OCI-M2 (cell line): ENCODE measurements around the gene CACNA2D4.

Experiments
- DNase-seq: peaks from one replicate; lab custom pipeline; 2025; ENCODE audit not compliant: unreplicated experiment; lab: John Stamatoyannopoulos, UW

Gene CACNA2D4

DNA sequence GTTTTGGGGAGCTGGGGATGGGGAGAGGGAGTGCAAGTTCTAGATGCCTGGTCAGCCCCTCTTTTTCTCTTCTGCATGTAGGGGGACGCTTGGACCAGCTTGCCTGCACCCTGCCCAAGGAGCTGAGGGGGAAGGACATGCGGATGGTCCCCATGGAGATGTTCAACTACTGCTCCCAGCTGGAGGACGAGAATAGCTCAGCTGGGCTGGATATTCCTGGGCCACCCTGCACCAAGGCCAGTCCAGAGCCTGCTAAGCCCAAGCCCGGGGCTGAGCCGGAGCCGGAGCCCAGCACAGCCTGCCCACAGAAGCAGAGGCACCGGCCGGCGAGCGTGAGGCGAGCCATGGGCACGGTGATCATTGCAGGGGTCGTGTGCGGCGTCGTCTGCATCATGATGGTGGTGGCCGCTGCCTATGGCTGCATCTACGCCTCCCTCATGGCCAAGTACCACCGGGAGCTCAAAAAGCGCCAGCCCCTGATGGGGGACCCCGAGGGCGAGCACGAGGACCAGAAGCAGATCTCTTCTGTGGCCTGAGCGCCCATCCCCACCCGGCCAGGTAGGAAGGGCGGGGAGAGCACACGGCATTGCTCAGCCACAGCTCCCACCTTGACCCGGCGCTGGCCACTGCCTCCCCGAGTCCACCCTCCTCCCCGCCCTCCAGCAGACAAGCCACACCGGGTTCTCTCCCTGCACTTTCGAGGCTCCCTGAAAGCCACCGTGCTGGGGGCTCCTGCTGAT lies 84.1 kb downstream of the CACNA2D4 start:
- no peak for DNase-seq

GRCh38 chr12:1833596-1834028 lies 84.8 kb downstream of the CACNA2D4 start:
- no peak for DNase-seq

DNA sequence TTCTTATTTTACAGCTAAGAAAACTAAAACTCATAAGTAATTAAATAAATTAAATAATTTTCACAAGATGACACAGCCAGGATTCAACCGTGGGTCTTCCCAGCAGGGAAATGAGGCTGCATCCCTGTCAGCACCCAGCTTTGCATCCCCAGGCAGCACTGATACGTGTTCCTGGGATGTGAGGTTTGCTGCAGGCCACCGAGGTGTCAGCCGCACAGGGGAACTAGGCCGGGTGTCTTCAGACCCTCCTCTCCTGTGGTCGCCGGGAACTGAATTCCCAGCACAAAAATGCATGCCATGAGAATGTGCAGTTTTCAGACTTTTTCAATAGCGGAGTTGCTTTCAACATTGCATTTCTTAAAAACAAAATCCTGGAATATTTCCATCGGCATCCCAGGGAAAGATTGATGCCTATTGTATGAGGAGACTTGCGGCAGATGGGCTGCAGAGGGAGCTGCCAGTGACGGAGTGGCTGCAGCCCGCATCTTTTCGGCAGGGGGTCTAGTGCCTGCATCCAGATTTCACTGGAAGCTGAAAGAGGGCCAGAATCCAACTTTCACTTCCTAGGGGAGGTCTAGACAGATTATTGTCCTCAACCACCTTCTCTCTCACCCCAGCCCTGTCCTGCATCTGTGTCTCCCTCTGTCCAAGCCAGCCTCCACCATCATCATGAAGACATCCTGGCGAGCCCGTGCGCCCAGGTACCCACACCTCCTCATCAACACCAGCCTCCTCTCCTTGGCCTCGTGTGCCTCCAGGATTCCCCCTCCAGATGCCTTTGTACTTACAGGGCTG lies 85.5 kb downstream of the CACNA2D4 start:
- DNase-seq, result no peak

DNA sequence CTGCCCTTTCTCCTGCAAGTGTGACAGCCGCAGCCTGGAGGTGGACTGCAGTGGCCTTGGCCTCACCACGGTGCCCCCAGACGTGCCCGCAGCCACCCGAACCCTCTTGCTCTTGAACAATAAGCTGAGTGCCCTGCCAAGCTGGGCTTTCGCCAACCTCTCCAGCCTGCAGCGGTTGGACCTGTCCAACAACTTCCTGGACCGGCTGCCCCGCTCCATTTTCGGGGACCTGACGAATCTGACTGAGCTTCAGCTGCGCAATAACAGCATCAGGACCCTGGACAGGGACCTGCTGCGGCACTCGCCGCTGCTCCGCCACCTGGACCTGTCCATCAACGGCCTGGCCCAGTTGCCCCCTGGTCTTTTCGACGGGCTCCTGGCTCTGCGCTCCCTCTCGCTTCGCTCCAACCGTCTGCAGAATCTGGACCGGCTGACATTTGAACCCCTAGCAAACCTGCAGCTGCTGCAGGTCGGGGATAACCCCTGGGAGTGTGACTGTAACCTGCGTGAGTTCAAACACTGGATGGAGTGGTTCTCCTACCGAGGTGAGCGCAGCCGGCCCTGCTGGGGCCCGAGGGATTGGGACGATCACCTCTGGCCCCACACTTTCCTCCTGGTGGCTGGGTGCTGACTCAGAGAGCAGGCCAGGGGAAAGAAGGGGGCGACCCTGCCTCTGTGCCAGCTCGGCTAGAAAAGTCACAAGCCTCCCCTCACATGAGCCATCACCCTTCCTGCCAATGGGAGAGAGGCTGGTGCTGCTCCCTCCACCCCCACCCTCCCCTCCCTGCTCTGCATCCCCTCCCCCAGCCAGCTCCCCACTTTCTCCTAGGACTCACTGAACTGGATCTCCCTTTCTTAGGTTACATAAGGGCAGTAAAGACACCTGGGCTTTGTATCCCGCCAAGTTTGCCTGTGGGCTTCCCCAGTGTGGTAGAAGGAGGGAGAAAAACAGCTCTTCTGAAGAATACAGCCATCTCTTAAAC lies 87.2 kb downstream of the CACNA2D4 start:
- DNase-seq, result no peak

DNA sequence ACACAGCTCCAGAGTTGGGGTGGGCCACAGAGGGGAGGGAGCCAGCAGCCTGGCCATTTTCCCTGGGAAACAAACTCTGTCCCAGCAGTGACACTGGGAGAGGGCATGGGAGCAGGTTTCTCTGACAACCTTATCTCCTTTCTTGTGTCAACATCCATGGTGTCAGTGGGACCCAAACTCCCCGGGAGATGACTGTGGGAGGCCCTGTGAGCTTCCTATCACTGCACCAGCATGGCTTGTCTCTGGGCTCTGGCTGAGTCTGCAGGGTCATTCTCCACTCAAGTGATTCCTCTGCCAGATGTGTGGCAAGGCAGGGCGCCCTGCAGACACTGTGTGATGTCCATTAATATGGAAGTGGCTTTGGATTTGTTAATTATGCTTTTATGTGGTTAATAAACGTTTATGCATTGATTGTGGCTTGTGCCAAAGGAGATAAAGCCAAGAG lies 88.0 kb downstream of the CACNA2D4 start:
- DNase-seq, result no peak

DNA sequence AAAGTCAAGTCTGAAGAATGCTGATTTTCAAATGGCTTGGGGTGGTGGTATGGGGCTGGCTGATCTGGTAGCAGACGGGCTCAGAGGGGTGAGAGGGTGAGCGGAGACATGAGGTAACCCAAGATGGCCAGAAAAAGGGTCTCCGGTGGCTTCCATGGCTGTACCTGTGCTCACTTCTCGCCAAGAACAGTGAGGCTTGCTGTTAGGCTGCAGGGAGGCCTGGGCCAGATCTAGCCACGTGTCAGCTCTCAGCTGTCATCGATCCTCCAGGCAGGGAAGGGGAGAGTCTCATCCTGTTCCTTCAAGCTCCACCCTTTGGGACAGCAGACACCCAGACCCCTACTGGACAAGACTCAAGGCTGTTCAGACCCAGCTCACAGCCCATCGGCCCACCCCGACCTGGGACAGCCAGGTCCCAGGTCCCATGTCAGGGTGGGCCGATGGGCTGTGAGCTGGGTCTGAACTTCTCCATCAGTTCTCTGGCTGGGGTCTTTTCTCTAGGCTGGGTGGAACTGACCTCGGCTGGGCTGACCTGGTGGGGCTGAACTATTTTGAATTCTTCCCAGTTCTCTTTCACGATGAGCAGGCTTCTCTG lies 89.0 kb downstream of the CACNA2D4 start:
- DNase-seq, result no peak

DNA sequence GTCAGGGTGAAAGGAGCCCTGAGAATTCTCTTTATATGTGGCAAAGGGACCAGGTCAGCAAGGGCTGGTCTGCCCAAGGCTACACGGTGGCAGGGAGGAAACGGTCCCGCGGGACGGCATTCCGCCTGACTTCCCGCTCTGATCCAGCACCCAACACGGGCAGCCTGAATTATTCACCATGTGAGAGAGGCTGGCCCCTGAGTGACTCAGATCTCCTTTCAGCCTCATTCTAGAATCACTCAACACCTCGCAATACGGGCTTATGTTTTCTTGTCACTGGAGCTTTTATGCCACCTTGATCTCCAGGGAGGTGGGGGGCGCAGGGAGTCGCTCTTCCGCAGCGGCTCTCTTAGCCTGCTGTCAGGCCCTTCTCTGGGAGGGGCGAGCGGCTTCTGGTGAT lies 89.6 kb downstream of the CACNA2D4 start:
- DNase-seq, result no peak

- no peak for DNase-seq
Measured at GRCh38 chr12:1827826-1828805, 90.3 kb downstream of the CACNA2D4 start.

DNA sequence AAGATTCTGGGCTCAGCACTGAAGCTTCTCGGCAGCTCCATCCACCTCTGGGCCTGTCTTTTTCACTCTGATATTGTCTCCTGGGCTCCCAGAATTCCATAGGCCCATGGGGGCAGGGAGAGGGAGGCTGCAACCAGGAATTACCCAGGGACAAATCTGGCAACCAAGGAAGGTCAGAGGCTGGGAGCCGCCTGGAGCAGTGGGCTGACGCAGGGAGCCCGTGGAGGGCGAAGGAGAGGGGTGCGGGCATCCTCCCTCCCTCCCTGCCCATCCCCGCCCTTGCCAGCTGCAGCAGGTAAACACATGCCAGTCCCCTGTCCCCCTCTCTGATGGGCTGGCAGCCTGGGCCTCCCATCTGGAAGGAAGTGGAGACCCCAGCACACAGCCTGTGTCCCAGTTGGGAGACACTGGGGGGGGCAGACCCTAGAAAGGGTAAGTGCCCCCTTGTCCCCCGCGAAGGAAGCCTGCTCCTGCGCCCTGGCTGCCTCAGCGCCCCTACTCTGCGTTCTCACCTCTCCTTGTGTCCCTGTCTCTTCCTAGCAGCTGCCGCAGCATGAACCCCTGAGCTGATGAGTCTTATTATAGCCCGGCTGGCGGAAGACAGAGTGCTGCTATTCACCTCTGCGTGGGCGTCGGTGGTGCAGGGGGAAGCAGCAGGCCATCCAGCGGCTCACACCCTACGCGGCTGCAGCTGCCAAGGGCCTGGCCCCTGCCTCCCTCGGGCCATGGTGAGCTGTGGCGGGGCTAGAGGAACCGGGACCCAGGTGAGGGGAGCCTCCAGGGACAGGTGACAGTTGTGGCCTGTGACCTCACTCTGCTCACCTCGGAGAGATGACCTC lies 91.4 kb downstream of the CACNA2D4 start:
- no peak for DNase-seq

DNA sequence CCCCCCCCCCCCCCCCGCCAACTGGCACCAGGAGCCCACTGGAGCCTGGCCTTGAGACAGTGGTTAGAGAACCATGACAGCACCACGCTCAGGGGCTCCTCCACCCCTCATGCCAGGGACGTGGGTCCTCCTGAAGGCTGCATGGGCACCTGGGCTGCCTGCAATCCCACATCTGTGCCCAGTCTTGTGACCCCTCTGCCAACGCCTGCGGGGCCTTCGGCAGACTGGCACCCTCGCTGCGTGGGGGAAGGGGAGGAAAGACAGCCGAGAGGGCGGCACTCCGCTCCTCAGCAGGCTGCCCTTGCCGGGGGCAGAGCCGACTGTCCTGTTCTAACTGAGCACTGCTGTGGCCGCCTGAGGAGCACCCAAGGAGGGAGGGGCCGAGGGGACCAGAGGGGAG lies 92.1 kb downstream of the CACNA2D4 start:
- no peak for DNase-seq

- DNase-seq, result no peak
Measured at GRCh38 chr12:1825382-1826102, 92.9 kb downstream of the CACNA2D4 start.

DNA sequence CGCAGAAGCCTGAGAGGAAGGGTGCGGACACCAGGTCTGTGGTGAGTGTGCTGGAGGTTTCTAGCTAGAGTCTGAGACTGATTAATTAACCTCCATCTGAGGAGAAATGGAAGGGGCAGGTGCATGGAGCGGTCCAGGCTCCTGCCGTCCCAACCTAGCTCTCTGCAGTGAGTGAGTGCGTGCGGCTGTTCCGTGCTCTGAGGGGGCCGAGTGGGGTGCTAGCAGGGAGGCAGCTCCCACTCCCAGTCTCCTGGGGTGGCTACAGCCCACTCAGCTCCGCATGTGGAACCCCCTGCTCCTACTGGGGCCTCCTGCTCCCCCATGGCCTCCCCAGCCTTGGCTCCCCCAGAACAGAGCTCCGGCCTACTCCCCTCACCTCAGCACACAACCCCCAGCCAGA lies 95.2 kb downstream of the CACNA2D4 start:
- no peak for DNase-seq

GRCh38 chr12:1822699-1823098 lies 95.8 kb downstream of the CACNA2D4 start:
- DNase-seq, result no peak

- no peak for DNase-seq
Measured at GRCh38 chr12:1821805-1822204, 96.6 kb downstream of the CACNA2D4 start.

- no peak for DNase-seq
Measured at GRCh38 chr12:1820896-1821291, 97.6 kb downstream of the CACNA2D4 start.

DNA sequence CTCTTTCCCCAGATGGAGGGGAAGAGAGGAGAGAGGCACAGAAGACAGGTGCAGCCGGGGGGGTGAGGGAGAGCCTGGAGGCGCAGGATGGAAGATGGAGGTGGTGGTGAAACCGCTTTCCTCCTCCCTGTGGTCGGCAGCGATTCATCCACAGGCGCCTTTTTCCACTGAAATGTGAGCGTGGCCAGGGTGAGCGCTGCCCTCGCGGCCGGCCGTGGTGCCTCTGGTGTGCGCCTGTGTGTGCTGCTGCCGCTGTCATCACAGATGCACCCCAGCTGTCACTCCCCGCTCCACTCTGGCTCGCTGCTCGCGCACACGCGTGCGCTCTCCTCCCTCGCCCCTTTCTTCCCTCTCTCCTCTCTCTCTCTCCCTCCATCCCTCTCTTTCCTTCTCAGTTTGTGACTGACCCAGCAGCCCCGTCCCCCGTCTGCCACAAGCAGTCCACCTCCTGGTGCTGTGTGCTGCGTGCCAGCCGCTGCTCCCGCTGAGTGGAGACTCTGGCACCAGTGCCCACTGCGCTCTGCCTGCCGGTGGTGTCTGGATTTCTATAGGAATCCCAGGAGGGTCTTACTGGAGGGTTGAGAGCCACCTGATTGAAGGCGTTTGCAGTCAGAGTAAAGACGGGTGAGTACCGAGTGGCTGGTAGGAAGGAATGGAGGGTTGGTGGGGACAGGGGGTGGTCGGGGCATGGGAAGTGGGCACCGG lies 98.1 kb downstream of the CACNA2D4 start, which contains the start of gene LRTM2:
TSS of gene LRTM2 (plus strand) at position 375 of the 705 bp plus-strand sequence. CDS start 7,584 bp downstream, outside the sequence.
- no peak for DNase-seq

DNA sequence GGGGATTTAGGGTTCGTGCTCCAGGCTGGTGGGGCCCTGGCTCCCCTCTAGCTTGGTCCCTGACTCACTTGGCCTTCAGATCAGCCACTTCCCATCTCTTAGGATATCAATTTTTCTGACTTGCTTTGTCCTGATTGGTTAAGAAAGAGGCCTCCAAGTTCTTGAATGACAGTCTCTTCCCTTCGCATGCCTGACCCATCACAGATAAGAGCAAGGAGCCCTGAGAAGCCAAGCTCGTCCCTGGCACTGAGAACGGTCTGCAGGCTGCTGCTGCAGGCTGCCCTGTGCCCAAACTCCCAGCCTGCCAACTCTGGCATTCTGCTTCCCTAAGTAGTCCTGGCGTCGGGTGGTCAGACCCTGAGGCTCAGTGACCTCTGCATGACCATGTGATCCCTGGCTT lies 98.9 kb downstream of the CACNA2D4 start:
- DNase-seq, result no peak
